ENCODE data around the gene TTC28.

TTC28 gene

GRCh38 chr22:27934069-27934468, 745.6 kb downstream of the TTC28 start:
- no peak for DNase-seq

- DNase-seq: no peak
Observed at GRCh38 chr22:27933186-27933983, 746.3 kb downstream of the TTC28 start.

GRCh38 chr22:27930331-27931060, 749.1 kb downstream of the TTC28 start:
- DNase-seq: no peak

Data from inflammatory macrophage treated with lipopolysaccharide for 1 hour (primary cell).